Astrocyte of the spinal cord (primary cell): Measurements from ENCODE around the gene SMAD2.

ENCODE experiments used
- DNase-seq: peaks from one replicate; pipeline ENCODE4 v3.0.0; 2011; ENCODE audit warnings: low read depth, low spot score
- H3K4me3 ChIP-seq: 2 replicates; pipeline ENCODE4 v1.5.1; 2011; ENCODE audit warnings: low read depth, mild to moderate bottlenecking, low read length, moderate library complexity
- in situ Hi-C: cut with HindIII; loops from 2 replicates; pipeline ENCODE4 v1.10.0; 2017; ENCODE audit warnings: low sequenced_read_pairs
- TF ChIP-seq, protein P1 (sequence below): IDR thresholded peaks from 2 replicates; pipeline ENCODE4 v1.5.1; 2012; ENCODE audit warnings: low read depth, mild to moderate bottlenecking, low read length, inconsistent platforms

The SMAD2 gene

DNA sequence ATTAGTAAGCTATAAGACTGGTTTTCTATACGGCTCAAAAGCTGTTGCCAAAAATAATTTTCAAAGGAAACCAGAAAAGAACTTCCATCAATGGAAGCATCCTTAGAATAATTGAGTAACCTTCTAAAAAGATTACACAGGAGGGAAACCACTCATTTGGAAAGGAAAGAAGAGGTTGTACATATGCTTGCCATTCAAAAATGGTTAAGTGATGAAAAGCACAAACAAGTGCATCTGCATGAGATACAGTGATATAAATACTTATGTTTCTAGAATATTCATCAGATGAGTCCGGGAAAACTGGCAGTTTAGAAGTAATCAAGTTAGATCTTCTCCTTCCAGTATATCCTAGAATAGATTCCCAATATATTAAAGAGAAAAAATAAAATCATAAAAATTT is 20.1 kb upstream of the SMAD2 start:
- in situ Hi-C loops: no loop called here
- DNase-seq: no peak
- TF ChIP-seq, protein P1, sequence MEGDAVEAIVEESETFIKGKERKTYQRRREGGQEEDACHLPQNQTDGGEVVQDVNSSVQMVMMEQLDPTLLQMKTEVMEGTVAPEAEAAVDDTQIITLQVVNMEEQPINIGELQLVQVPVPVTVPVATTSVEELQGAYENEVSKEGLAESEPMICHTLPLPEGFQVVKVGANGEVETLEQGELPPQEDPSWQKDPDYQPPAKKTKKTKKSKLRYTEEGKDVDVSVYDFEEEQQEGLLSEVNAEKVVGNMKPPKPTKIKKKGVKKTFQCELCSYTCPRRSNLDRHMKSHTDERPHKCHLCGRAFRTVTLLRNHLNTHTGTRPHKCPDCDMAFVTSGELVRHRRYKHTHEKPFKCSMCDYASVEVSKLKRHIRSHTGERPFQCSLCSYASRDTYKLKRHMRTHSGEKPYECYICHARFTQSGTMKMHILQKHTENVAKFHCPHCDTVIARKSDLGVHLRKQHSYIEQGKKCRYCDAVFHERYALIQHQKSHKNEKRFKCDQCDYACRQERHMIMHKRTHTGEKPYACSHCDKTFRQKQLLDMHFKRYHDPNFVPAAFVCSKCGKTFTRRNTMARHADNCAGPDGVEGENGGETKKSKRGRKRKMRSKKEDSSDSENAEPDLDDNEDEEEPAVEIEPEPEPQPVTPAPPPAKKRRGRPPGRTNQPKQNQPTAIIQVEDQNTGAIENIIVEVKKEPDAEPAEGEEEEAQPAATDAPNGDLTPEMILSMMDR: no peak

GRCh38 chr18:47949202-47949601 is 18.7 kb upstream of the SMAD2 start:
- H3K4me3 ChIP-seq: no peak overlapping the region
- in situ Hi-C loops: no loop called here
- DNase-seq: no peak
- TF ChIP-seq, protein P1: no peak

More for the DNA sequence above, 20.1 kb upstream of the SMAD2 start:
- H3K4me3 ChIP-seq: no peak overlapping the region

- in situ Hi-C loops: no loop called here
- DNase-seq: no peak
- TF ChIP-seq, protein P1: no peak
- H3K4me3 ChIP-seq: no peak overlapping the region
Measured at GRCh38 chr18:47946889-47947288, 16.4 kb upstream of the SMAD2 start.

- TF ChIP-seq, protein P1: no peak
- DNase-seq: peak; percentile 51
- in situ Hi-C loops: no loop called here
- no peak overlapping the region for H3K4me3 ChIP-seq
Measured at GRCh38 chr18:47944972-47945852, 14.8 kb upstream of the SMAD2 start.

DNA sequence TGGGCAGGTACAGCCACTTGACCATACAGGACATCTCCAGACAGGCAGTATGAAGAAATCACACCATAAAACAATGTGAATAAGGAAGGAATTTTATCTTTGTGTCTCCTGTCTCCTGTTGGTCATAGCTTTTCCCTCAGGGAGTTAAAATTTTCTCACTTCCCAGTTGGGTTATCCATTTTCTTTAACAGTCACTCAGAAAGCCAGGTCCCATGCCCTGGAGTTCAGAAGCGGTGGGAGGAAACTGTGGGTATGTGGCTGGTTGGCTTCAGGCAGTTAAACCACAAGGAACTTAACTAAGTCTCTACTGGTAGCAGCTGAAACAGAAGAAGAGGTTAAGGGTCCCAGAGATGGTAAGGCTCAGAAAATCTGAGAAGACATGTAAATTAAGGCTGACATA is 6.5 kb upstream of the SMAD2 start:
- no peak overlapping the region for H3K4me3 ChIP-seq
- in situ Hi-C loops: no loop called here
- TF ChIP-seq, protein P1: no peak
- DNase-seq: no peak

GRCh38 chr18:47935321-47936055 is 5.0 kb upstream of the SMAD2 start:
- no peak for DNase-seq
- in situ Hi-C loops: no loop called here
- TF ChIP-seq, protein P1: no peak
- no peak overlapping the region for H3K4me3 ChIP-seq
